SK-N-MC (cell line): ENCODE results near the gene GRM7.

Source experiments
- DNase-seq: peaks from one replicate; pipeline ENCODE4 v3.0.0-alpha.2; 2011; ENCODE audit warnings: low read depth, low spot score
- H3K27ac ChIP-seq: fragments of 200-600 bp; sonication (generic); 2 replicates; pipeline ENCODE4 v1.5.1; 2016; ENCODE audit warnings: mixed run types
- H3K36me3 ChIP-seq: fragments of 200-600 bp; sonication (generic); 2 replicates; pipeline ENCODE4 v1.6.1; 2017; ENCODE audit warnings: antibody characterized with exemption, low read length, mixed read lengths; ENCODE audit not compliant: insufficient read depth
- H3K4me3 ChIP-seq: fragments of 200-600 bp; sonication (generic); 2 replicates; pipeline ENCODE4 v1.5.1; 2016
- H3K9ac ChIP-seq: fragments of 200-600 bp; sonication (generic); 2 replicates; pipeline ENCODE4 v1.8.0; 2017; ENCODE audit warnings: mixed run types, mixed read lengths; ENCODE audit not compliant: insufficient read length
- H3K9me3 ChIP-seq: fragments of 200-600 bp; sonication (generic); 2 replicates; pipeline ENCODE4 v1.6.1; 2017; ENCODE audit warnings: low read depth, mild to moderate bottlenecking, antibody characterized with exemption, low read length, moderate library complexity, mixed read lengths
- EZH2 ChIP-seq: fragments of 200-600 bp; sonication (generic); IDR thresholded peaks from one replicate; pipeline ENCODE4 v1.6.1; 2017; ENCODE audit warnings: antibody characterized with exemption
- FOXP2 ChIP-seq: optimal IDR thresholded peaks from 2 replicates; pipeline ENCODE3; 2011; ENCODE audit warnings: mild to moderate bottlenecking, moderate library complexity; ENCODE audit not compliant: insufficient read depth; ENCODE audit errors: extremely low read length, control extremely low read depth
- POLR2AphosphoS5 ChIP-seq: IDR thresholded peaks from 2 replicates; pipeline ENCODE4 v1.6.1; 2012; ENCODE audit warnings: mild to moderate bottlenecking, low read depth, low read length, borderline replicate concordance

Gene GRM7

GRCh38 chr3:7744850-7745249, 883.9 kb downstream of the GRM7 start:
- DNase-seq: no peak
- Histone ChIP-seq H3K9me3 (no peaks in the 10 kb centered on the region), H3K9ac (no peak overlapping the region), H3K4me3 (no peak overlapping the region), H3K36me3 (no peaks in the 10 kb centered on the region), H3K27ac (no peak overlapping the region)
- TF ChIP-seq FOXP2 (no peak), EZH2 (no peak), POLR2AphosphoS5 (no peak)

- H3K9me3 ChIP-seq: no peaks in the 10 kb centered on the region
- no peak for DNase-seq
Observed at GRCh38 chr3:7745711-7746110, 884.8 kb downstream of the GRM7 start.

GRCh38 chr3:7749931-7750695, 889.2 kb downstream of the GRM7 start:
- Histone ChIP-seq H3K9ac (no peak overlapping the region), H3K27ac (no peak overlapping the region), H3K4me3 (no peak overlapping the region), H3K9me3 (no peaks in the 10 kb centered on the region), H3K36me3 (no peaks in the 10 kb centered on the region)
- DNase-seq: no peak
- TF ChIP-seq FOXP2: no peak
- TF ChIP-seq POLR2AphosphoS5: no peak
- TF ChIP-seq EZH2: no peak

More at GRCh38 chr3:7745711-7746110, 884.8 kb downstream of the GRM7 start:
- Histone ChIP-seq H3K27ac (no peak overlapping the region), H3K36me3 (no peaks in the 10 kb centered on the region), H3K4me3 (no peak overlapping the region), H3K9ac (no peak overlapping the region)
- no peak for TF ChIP-seq POLR2AphosphoS5
- TF ChIP-seq EZH2: no peak
- no peak for TF ChIP-seq FOXP2

- DNase-seq: no peak
- Histone ChIP-seq H3K9me3 (no peaks in the 10 kb centered on the region), H3K4me3 (no peak overlapping the region), H3K36me3 (no peaks in the 10 kb centered on the region), H3K27ac (no peak overlapping the region), H3K9ac (no peak overlapping the region)
- TF ChIP-seq POLR2AphosphoS5: no peak
- no peak for TF ChIP-seq FOXP2
- no peak for TF ChIP-seq EZH2
Observed at GRCh38 chr3:7752005-7752404, 891.1 kb downstream of the GRM7 start.

GRCh38 chr3:7754653-7755441, 893.9 kb downstream of the GRM7 start:
- H3K36me3 ChIP-seq: no peaks in the 10 kb centered on the region
- no peak overlapping the region for H3K27ac ChIP-seq
- DNase-seq: no peak
- TF ChIP-seq FOXP2: no peak
- no peak for TF ChIP-seq EZH2
- TF ChIP-seq POLR2AphosphoS5: no peak
- no peaks in the 10 kb centered on the region for H3K9me3 ChIP-seq
- no peak overlapping the region for H3K4me3 ChIP-seq
- no peak overlapping the region for H3K9ac ChIP-seq

- Histone ChIP-seq H3K9me3 (no peaks in the 10 kb centered on the region), H3K9ac (no peak overlapping the region), H3K27ac (no peak overlapping the region), H3K36me3 (no peaks in the 10 kb centered on the region), H3K4me3 (no peak overlapping the region)
- TF ChIP-seq POLR2AphosphoS5 (no peak), FOXP2 (no peak), EZH2 (no peak)
- DNase-seq: no peak
Observed at GRCh38 chr3:7759630-7760029, 898.7 kb downstream of the GRM7 start.

- H3K36me3 ChIP-seq: no peaks in the 10 kb centered on the region
- H3K4me3 ChIP-seq: no peak overlapping the region
- DNase-seq: no peak
- TF ChIP-seq POLR2AphosphoS5 (no peak), EZH2 (no peak), FOXP2 (no peak)
- no peak overlapping the region for H3K27ac ChIP-seq
- H3K9ac ChIP-seq: no peak overlapping the region
- no peaks in the 10 kb centered on the region for H3K9me3 ChIP-seq
Observed at GRCh38 chr3:7760718-7761117, 899.8 kb downstream of the GRM7 start.

- no peak overlapping the region for H3K4me3 ChIP-seq
- H3K36me3 ChIP-seq: no peaks in the 10 kb centered on the region
- DNase-seq: no peak
- no peak overlapping the region for H3K27ac ChIP-seq
- no peak overlapping the region for H3K9ac ChIP-seq
- no peaks in the 10 kb centered on the region for H3K9me3 ChIP-seq
- TF ChIP-seq FOXP2: no peak
- no peak for TF ChIP-seq POLR2AphosphoS5
- no peak for TF ChIP-seq EZH2
Observed at GRCh38 chr3:7764115-7764514, 903.2 kb downstream of the GRM7 start.
